Aortic smooth muscle cell (primary cell): ENCODE measurements around the gene CIRBP. TPM values are rescaled to one million over a fixed set of nuclear protein-coding genes. Genes with fewer than 3 reads are reported as not detected.

ENCODE experiments used
- total RNA-seq: library from RNA; depleted of rRNA; stranded (reverse); fragments of >200 nt; gene quantifications from 2 replicates; pipeline ENCODE4 v1.2.3, GENCODE V29; 2014

CIRBP gene
- 332 and 349 TPM in 2 replicates for total RNA-seq

DNA sequence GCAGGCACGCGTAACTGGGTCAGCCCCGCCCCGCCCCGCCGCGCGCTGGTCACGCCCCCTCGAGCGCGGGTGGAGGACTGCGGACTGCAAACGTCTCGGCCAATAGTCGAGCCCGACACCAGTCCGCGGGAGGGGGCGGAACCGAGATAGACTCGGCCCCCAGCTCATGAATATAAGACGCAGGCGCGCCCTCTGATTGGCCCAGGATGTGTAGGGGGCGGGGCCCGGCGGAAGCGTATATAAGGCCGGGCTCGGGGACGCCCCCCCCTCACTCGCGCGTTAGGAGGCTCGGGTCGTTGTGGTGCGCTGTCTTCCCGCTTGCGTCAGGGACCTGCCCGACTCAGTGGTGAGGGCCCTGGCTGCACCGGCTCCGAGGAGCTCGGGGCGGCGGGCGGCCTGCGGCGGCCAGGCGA is at the start of gene CIRBP:
Gene CIRBP (plus strand): TSS at position 268 of the 413 bp plus-strand sequence. CDS start 1,602 bp downstream, outside the sequence.

GRCh38 chr19:1237754-1238368 is 31.3 kb upstream of the CIRBP start, which contains the start of gene CBARP:
TSS of gene CBARP (minus strand) at chr19:1238005. CDS start at chr19:1236100, 1,905 bp downstream.

GRCh38 chr19:1241417-1242095 is 27.6 kb upstream of the CIRBP start, which contains the start of gene ATP5F1D:
TSS of gene ATP5F1D (plus strand) at chr19:1241751. CDS start at chr19:1241851, 100 bp downstream.

GRCh38 chr19:1248139-1248785 is 20.9 kb upstream of the CIRBP start, which contains the start of gene MIDN:
TSS of gene MIDN (plus strand) at chr19:1248583. CDS start at chr19:1250297, 1,714 bp downstream.

DNA sequence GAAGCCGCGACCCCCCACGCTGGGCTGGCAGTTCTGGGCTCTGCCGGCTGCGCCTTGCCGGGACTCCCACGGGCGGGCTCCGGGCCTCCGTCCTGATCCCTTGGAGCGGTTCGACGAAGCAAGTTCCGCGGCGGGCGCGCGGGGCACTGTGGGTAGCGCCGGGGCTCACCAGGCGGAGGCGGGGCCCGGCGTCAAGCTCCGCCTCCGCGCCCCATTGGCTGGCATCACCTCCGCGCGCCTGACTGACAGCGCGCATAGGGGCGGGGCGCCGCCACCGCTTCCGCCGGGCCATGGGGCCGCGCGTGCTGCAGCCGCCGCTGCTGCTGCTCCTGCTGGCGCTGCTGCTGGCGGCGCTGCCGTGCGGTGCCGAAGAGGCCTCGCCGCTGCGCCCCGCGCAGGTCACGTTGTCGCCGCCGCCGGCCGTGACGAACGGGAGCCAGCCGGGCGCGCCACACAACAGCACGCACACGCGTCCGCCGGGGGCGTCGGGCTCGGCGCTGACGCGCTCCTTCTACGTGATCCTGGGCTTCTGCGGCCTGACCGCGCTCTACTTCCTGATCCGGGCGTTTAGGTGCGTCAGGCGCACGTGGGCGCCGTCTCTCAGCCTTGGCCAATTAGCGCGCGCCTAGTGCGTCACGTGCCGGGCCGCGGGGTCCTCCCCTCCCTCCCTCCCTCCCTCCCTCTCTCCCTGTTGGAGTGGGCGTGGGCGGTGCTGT is 6.3 kb downstream of the CIRBP start, which contains the start of gene FAM174C:
Gene FAM174C (plus strand): TSS at position 271 of the 716 bp plus-strand sequence. CDS start 20 bp downstream, at position 291.

DNA sequence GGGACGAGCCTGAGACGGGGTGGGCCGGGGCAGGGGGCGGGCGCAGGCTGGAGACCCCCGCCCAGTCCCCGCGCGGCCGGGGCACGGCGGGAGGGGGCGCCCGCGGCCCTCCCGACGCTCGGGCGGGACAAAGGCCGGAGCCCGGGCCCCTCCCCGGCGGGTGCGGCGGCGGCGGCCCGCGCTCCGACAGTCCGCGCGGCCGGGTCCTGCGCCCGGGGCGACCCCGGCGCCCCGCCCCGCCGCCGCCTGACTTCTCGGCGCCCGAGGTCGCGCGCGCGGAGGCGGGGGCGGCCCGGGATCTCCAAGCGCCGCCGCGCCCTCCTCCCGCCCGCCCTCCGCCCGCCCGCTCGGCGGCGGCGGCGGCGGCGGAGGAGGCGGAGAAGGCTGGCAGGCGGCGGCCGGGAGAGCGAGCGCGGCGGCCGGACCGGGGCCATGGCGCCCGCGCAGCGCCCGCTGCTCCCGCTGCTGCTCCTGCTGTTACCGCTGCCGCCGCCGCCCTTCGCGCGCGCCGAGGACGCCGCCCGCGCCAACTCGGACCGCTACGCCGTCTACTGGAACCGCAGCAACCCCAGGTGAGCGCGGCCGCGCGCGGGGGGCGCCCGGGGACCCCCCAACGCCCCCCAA is 16.7 kb downstream of the CIRBP start, which contains the start of gene EFNA2:
Gene EFNA2 (plus strand): TSS at position 137 of the 624 bp plus-strand sequence. CDS start 296 bp downstream, at position 433.

Other genes starting within 250 kb of the CIRBP start
- 41.5 and 49.9 TPM in 2 replicates for gene TMEM259, start 248.2 kb upstream of the CIRBP start, total RNA-seq
- gene RNU6-2, start 247.8 kb upstream of the CIRBP start, total RNA-seq = not detected in 2 replicates
- 64.7 and 87.6 TPM in 2 replicates for gene CNN2, start 242.7 kb upstream of the CIRBP start, total RNA-seq
- 3.7 and 4.2 TPM in 2 replicates for gene ABCA7, start 229.2 kb upstream of the CIRBP start, total RNA-seq
- gene ARHGAP45, start 202.2 kb upstream of the CIRBP start, total RNA-seq = 1.5 TPM in 2 replicates
- gene POLR2E, start 174.0 kb upstream of the CIRBP start, total RNA-seq = 88.9 and 116 TPM in 2 replicates
- 349 and 358 TPM in 2 replicates for gene GPX4, start 165.3 kb upstream of the CIRBP start, total RNA-seq
- 58.7 and 59.8 TPM in 2 replicates for gene SBNO2, start 95.1 kb upstream of the CIRBP start, total RNA-seq
- gene STK11, start 63.6 kb upstream of the CIRBP start, total RNA-seq = 86.9 and 97.9 TPM in 2 replicates
- gene CBARP, start 31.3 kb upstream of the CIRBP start, total RNA-seq = 1.2 and 2.8 TPM in 2 replicates
- 40.4 and 41.0 TPM in 2 replicates for gene ATP5F1D, start 27.6 kb upstream of the CIRBP start, total RNA-seq
- gene MIDN, start 20.7 kb upstream of the CIRBP start, total RNA-seq = 22.5 and 26.9 TPM in 2 replicates
- 18.6 and 19.3 TPM in 2 replicates for gene FAM174C, start 6.2 kb downstream of the CIRBP start, total RNA-seq
- not detected in 2 replicates for gene EFNA2, start 16.5 kb downstream of the CIRBP start, total RNA-seq
- 51.2 and 51.9 TPM in 2 replicates for gene NDUFS7, start 114.6 kb downstream of the CIRBP start, total RNA-seq
- gene GAMT, start 132.2 kb downstream of the CIRBP start, total RNA-seq = 34.0 and 36.7 TPM in 2 replicates
- 45.9 and 53.8 TPM in 2 replicates for gene DAZAP1, start 138.3 kb downstream of the CIRBP start, total RNA-seq
- 434 and 444 TPM in 2 replicates for gene RPS15, start 169.1 kb downstream of the CIRBP start, total RNA-seq
- gene APC2, start 180.8 kb downstream of the CIRBP start, total RNA-seq = 0.13 and 0.19 TPM in 2 replicates
- gene C19orf25, start 209.9 kb downstream of the CIRBP start, total RNA-seq = 21.8 and 21.9 TPM in 2 replicates
- gene PCSK4, start 221.0 kb downstream of the CIRBP start, total RNA-seq = 0.53 and 1.1 TPM in 2 replicates
- gene REEP6, start 221.8 kb downstream of the CIRBP start, total RNA-seq = 0.92 and 1.8 TPM in 2 replicates
- 3.0 and 3.7 TPM in 2 replicates for gene ADAMTSL5, start 243.7 kb downstream of the CIRBP start, total RNA-seq